GM23338 (cell line): ENCODE measurements around the gene SLC9A3.

Experiments
- EZH2 ChIP-seq: fragments of 200-600 bp; sonication (generic); IDR thresholded peaks from one replicate; pipeline ENCODE4 v1.8.0; 2017; ENCODE audit warnings: antibody characterized with exemption, mild to moderate bottlenecking, low read depth; ENCODE audit not compliant: unreplicated experiment
- EZH2phosphoT487 ChIP-seq: fragments of 200-600 bp; sonication (generic); IDR thresholded peaks from one replicate; pipeline ENCODE4 v1.8.1; 2018; ENCODE audit warnings: antibody characterized with exemption; ENCODE audit not compliant: unreplicated experiment
- JUNB ChIP-seq: IDR thresholded peaks from one replicate; pipeline ENCODE4 v1.6.1; 2016; ENCODE audit warnings: antibody characterized with exemption; ENCODE audit not compliant: unreplicated experiment
- POLR2AphosphoS5 ChIP-seq: IDR thresholded peaks from 2 replicates; pipeline ENCODE4 v1.6.1; 2016; ENCODE audit warnings: antibody characterized with exemption, low read depth
- REST ChIP-seq: IDR thresholded peaks from one replicate; pipeline ENCODE4 v1.6.1; 2018; ENCODE audit warnings: antibody characterized with exemption; ENCODE audit not compliant: unreplicated experiment
- TF ChIP-seq, protein P1 (sequence below), 2 experiments: fragments of 200-600 bp in 1 of 2; sonication (generic) in 1 of 2; conservative IDR thresholded peaks; 2 replicates each; pipeline versions ENCODE4 v1.5.1 to v1.6.1; 2016 to 2017; ENCODE audit warnings: antibody characterized with exemption in 2 of 2, low read depth in 2 of 2, mild to moderate bottlenecking in 2 of 2, moderate library complexity in 1 of 2

- TF ChIP-seq POLR2AphosphoS5 (no peak), JUNB (no peak), EZH2 (no peak), EZH2phosphoT487 (no peak), REST (no peak)
- TF ChIP-seq, protein P1, sequence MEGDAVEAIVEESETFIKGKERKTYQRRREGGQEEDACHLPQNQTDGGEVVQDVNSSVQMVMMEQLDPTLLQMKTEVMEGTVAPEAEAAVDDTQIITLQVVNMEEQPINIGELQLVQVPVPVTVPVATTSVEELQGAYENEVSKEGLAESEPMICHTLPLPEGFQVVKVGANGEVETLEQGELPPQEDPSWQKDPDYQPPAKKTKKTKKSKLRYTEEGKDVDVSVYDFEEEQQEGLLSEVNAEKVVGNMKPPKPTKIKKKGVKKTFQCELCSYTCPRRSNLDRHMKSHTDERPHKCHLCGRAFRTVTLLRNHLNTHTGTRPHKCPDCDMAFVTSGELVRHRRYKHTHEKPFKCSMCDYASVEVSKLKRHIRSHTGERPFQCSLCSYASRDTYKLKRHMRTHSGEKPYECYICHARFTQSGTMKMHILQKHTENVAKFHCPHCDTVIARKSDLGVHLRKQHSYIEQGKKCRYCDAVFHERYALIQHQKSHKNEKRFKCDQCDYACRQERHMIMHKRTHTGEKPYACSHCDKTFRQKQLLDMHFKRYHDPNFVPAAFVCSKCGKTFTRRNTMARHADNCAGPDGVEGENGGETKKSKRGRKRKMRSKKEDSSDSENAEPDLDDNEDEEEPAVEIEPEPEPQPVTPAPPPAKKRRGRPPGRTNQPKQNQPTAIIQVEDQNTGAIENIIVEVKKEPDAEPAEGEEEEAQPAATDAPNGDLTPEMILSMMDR (conservative IDR thresholded peaks at IDR 0.05; ENCODE audit: low read depth in 2 of 2), result no peak
These were observed 3.7 kb upstream of the SLC9A3 start for GRCh38 chr5:527646-528628.
